Measurements from ENCODE around the gene OPA1.

DNA sequence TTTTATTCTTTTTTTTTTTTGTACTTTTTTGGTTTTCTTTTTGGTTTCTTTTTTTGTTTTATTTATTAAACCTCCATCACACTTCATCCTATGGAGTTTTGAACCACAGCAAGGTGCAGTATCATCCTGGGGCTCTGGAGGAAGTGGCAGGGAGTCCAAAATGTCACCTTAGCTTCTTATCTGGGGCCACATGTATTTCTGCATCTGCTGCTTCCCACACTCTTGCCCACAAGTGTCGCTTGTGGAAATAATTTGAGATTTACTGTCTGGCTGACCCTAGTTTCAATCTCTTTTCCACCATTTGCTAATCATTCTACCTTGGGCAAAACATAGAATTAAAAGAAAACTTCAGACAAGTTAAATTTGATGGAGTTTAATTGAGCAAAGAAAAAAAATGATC is 6.4 kb downstream of the OPA1 start:
- no peak for TF ChIP-seq POLR2A (IDR thresholded peaks at IDR 0.05)
- TF ChIP-seq, protein P1, sequence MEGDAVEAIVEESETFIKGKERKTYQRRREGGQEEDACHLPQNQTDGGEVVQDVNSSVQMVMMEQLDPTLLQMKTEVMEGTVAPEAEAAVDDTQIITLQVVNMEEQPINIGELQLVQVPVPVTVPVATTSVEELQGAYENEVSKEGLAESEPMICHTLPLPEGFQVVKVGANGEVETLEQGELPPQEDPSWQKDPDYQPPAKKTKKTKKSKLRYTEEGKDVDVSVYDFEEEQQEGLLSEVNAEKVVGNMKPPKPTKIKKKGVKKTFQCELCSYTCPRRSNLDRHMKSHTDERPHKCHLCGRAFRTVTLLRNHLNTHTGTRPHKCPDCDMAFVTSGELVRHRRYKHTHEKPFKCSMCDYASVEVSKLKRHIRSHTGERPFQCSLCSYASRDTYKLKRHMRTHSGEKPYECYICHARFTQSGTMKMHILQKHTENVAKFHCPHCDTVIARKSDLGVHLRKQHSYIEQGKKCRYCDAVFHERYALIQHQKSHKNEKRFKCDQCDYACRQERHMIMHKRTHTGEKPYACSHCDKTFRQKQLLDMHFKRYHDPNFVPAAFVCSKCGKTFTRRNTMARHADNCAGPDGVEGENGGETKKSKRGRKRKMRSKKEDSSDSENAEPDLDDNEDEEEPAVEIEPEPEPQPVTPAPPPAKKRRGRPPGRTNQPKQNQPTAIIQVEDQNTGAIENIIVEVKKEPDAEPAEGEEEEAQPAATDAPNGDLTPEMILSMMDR (IDR thresholded peaks at IDR 0.05), result no peak
